HG03469 (cell line): ENCODE data around the gene VCX.
"Not testable (repeated sequence)": the region's sequence is repeated elsewhere in the genome, so short reads cannot be mapped to it uniquely, and the experiment has no call there.

Source experiments
- ATAC-seq: cut with Tn5 transposase; IDR thresholded peaks from one replicate; pipeline ENCODE4 v1.9.1; 2021; ENCODE audit warnings: mild to moderate bottlenecking, moderate library complexity, moderate number of reproducible peaks; ENCODE audit not compliant: unreplicated experiment

The VCX gene

GRCh38 chrX:7842871-7843270, at the start of gene VCX:
Gene VCX, plus strand, starts transcription at chrX:7843171. Its CDS starts 33 bp downstream, at chrX:7843204.
- ATAC-seq: not testable (repeated sequence)

DNA sequence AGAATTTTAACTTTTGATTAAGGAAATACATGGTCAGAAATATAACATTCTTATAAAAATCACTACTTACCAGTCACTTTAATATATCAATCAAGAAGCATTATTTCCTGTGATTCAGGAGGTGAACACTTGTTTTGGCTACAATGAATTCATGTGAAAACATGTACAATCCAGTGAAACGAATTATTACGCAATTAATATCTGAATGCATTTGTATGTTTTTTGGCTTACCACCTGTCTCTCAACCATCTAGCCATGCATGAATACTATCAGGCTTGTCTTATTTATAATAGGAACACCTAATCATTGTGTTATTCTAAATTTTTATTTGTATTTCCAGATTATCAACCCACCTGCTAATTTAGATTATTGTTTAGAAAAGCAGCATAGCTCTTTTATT, 44.6 kb upstream of the VCX start:
- no peak for ATAC-seq

- ATAC-seq: no peak
Observed at GRCh38 chrX:7801711-7802110, 41.3 kb upstream of the VCX start.

- no peak for ATAC-seq
Observed at GRCh38 chrX:7815166-7815805, 27.7 kb upstream of the VCX start.

- no peak for ATAC-seq
Observed at GRCh38 chrX:7828594-7828993, 14.4 kb upstream of the VCX start.

GRCh38 chrX:7841084-7841805, 1.7 kb upstream of the VCX start:
- no peak for ATAC-seq

DNA sequence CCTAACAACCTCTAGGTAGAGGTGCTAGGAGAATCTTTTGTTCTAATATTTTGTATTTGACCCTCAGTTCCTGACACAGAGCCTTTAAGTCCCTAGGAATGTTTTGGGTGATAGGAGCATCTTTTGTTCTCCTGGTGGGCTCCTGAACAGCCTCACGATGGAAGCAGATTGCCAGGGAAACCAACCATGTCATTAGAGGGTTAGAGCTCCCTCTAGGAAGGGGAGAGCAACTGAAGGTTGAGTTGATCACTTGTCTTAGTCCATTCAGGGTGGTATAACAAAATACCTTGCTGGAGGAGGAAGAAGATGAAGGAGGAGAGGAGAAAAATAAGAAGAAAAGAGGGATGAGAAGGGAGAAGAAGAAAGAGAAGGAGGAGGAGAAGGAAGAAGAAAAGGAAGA, 9.2 kb downstream of the VCX start:
- ATAC-seq: no peak

DNA sequence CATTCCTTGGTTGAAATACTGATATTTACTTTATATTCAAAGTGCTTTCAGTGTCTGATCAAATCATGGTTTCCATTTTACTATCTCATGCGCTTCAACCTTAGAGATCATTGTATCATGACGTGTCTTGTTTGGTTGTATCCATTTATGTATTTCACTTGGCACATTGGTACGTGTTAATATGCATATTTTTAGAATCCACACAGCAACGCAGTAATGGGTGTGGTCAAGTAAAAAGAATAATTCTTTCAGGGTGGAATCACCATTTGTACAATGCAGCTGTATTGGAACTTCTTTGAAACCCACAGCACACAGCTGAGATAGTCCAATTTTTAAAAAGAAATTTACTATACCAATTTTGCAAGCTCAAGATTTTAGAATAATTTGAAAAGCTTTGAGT, 29.1 kb downstream of the VCX start:
- ATAC-seq: no peak

- no peak for ATAC-seq
Observed at GRCh38 chrX:7876957-7877356, 34.0 kb downstream of the VCX start.

- no peak for ATAC-seq
Observed at GRCh38 chrX:7889135-7889534, 46.2 kb downstream of the VCX start.

DNA sequence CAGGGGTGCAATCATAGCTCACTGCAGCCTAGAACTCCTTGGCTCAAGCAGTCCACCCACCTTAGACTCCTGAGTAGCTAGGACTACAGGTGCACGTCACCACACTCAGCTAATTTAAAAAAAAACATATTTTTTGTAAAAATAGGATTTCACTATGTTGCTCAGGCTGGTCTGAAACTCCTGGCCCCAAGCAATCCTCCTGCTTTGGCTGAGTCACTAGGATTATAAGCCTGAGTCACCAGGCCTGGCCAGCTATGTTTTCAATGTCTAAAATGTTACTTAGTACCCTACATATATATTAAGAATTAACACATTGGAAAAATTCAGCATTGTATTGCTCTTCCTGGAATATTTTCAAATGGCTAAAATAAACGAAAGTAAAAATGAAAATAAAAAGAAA, 46.7 kb downstream of the VCX start:
- ATAC-seq: no peak

DNA sequence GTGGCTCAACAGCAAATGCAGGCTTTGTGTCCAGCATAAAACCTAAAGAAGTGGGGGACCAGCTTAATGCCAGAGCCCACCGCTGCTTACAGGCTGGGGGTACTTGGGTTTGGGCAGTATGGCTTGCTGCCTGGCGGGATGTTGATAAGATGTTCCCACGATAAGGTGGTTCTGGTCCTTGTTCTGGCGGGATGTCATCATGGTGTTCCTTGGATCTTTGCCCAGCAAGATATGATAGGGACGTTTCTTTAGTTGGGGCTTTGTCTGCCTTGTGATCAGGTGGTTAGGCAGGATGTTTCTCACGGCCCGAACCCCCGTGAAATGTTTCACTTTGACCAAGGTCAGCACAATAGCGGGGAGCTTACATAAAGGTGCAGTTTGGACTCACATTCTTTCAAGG, 49.0 kb downstream of the VCX start:
- no peak for ATAC-seq
